Activated CD8-positive, alpha-beta memory T cell treated with anti-CD3 and anti-CD28 coated beads, Interleukin-2, amount 10 ng/mL, durations not matched to agents 7 days and 5 days (primary cell): ENCODE measurements around the gene CIAPIN1. TPM values are rescaled to one million over a fixed set of nuclear protein-coding genes. Genes with fewer than 3 reads are reported as not detected.

ENCODE experiments used
- ATAC-seq: fragments of 150-1000 bp; cut with Tn5 transposase; one replicate; pipeline ENCODE4 v1.10.0; 2021; ENCODE audit warnings: moderate library complexity
- CTCF ChIA-PET: fragments of 350-600 bp; sonication (Branson Sonifier 250); formaldehyde crosslinking; loops from one replicate; lab custom pipeline; 2021; ENCODE audit warnings: antibody characterized with exemption; lab: Charles Lee
- DNase-seq: peaks from one replicate; pipeline ENCODE4 v3.0.0-alpha.2; 2020
- H3K27ac Mint-ChIP-seq: one replicate; pipeline ENCODE4 v1.8.0; 2021; ENCODE audit warnings: mild to moderate bottlenecking, mixed read lengths
- H3K27me3 Mint-ChIP-seq: one replicate; pipeline ENCODE4 v1.8.0; 2021; ENCODE audit warnings: mixed read lengths
- H3K36me3 Mint-ChIP-seq: one replicate; pipeline ENCODE4 v1.8.0; 2021; ENCODE audit warnings: mild to moderate bottlenecking, mixed read lengths
- H3K4me1 Mint-ChIP-seq: one replicate; pipeline ENCODE4 v1.8.0; 2021; ENCODE audit warnings: mixed read lengths
- H3K4me3 Mint-ChIP-seq: one replicate; pipeline ENCODE4 v1.8.0; 2021; ENCODE audit warnings: mild to moderate bottlenecking, moderate library complexity, mixed read lengths
- H3K9me3 Mint-ChIP-seq: one replicate; pipeline ENCODE4 v1.8.0; 2022; ENCODE audit warnings: low read depth, mixed read lengths
- total RNA-seq, 2 experiments: library from RNA; stranded (reverse); gene quantifications; one replicate each; pipeline ENCODE4 v1.2.3, GENCODE V29; 2021

Gene CIAPIN1
- total RNA-seq, 2 experiments from 2014 or later: 46.5 to 62.5 TPM

DNA sequence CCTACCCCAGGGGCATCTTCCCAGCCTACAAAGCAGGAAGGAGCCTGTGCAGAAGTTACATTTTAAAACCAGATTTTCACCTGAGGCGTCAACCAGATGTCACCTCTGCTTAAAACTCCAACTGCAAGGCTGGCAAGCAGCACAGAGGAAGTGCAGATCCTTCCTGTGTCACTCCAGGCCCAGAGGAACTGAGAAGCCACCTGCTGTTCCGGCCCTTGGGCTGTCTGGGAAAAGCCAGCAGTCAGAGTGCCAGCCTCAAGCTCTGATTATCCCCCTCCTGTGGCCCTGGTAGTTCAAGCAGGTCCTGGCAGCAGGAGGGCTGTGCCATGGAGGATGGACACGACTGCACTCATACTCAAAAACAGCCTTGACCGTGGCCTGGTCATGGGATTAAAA is 25.5 kb upstream of the CIAPIN1 start:
- ATAC-seq (no peak), DNase-seq (no peak)
- CTCF ChIA-PET: interaction anchor here (1.3 to 2.8 kb wide), 3 partner anchors 10 to 47 kb away, joined by 3 to 10 read pairs (median 5); partner anchors contain the start of gene POLR2C
- Mint-ChIP-seq H3K9me3 (no peaks in the 10 kb centered on the region), H3K4me3 (no peak overlapping the region), H3K27ac (peak overlapping the region; percentile 28), H3K4me1 (peaks cover 15% of the 10 kb centered on the region), H3K36me3 (peaks cover 17% of the 10 kb centered on the region), H3K27me3 (no peaks in the 10 kb centered on the region)

DNA sequence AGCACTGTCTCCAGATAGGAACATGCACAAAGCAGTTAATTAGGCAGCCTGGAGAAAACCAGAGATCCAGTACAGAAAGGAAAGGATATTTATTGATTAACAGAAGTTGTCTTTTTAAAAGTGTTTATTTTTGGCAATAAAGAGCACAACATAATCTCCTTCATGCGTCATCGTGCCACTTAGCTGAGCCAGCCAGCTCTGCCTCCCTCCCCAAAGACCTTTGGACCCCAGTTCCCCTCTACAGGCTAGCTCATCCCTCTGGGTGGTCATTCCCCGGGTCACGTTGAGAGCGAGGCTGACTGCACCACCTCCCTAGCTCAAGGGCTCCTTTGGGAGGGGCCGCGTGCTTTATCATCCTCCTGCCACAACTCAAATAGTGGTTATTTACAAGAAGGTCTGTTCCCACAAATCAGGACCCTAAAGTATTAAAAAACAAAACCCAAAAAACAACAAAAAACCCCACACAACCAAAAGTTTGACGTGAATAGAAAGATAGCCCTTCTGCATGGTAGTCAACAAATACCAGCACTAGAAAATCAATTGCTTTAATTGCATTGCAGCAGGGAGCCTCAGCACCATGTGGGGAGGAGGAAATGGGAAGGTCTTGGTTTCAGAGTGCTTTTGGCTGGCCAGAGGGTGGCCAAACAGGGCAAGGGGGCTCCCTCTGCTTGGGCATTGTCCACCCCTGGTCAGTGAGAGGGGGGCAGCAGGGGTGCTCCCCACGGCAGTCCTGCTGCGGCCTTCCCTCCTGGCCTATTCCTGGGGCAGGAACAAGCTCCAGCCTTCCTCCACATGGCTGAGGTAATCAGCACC is 24.9 kb upstream of the CIAPIN1 start:
- Mint-ChIP-seq H3K27ac (peak overlapping the region; percentile 33), H3K36me3 (peaks cover 18% of the 10 kb centered on the region), H3K9me3 (no peaks in the 10 kb centered on the region), H3K4me3 (no peak overlapping the region), H3K4me1 (peaks cover 15% of the 10 kb centered on the region), H3K27me3 (no peaks in the 10 kb centered on the region)
- DNase-seq (no peak), ATAC-seq (no peak)
- CTCF ChIA-PET: interaction anchor here (2.8 kb wide), 1 partner anchor 10 kb away, joined by 10 read pairs; the partner anchor contains the start of gene POLR2C

DNA sequence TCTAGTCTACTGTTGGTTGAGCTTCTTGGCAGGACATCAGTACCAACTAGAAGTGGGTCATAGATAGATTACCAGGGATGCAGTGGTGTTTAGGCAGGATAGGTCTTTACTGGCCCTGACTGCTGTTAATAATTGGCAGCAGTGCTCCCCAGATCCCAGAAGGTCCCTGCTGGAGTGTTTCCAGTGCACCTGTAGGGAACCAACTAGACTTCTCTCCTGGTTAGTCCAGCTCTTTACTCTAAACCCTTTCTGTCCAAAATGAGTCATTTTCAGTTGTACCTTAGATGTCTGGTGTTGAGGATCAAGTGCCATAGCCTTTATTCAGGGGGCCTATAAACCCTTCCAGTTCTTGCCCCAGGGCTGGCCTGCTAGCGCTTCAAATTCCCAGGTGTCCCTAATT is 24.0 kb upstream of the CIAPIN1 start:
- Mint-ChIP-seq H3K4me1 (peaks cover 11% of the 10 kb centered on the region), H3K27me3 (no peaks in the 10 kb centered on the region), H3K27ac (no peak overlapping the region), H3K9me3 (no peaks in the 10 kb centered on the region), H3K4me3 (no peak overlapping the region), H3K36me3 (peaks cover 18% of the 10 kb centered on the region)
- ATAC-seq: no peak
- CTCF ChIA-PET: interaction anchor here (0.5 to 2.8 kb wide), 2 partner anchors 9 to 21 kb away, joined by 3 to 10 read pairs; partner anchors contain the start of gene POLR2C
- DNase-seq: no peak

DNA sequence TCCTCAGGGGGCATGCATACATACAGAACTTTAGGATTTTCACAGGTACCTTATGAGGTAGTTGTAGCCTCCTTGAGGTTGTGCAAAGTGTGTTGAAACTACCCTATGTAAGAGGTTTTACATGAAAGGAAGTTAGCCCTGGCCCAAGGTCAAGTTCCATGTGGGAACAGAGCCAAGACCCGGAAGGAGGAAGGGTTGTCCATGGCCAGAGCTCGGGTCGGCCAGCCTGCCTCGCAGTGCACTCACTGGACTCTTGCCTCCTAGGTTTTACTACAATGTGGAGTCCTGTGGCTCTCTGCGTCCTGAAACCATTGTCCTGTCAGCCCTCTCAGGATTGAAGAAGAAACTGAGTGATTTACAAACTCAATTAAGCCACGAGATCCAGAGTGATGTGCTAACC is 23.5 kb upstream of the CIAPIN1 start:
- H3K36me3 Mint-ChIP-seq: peaks cover 20% of the 10 kb centered on the region
- no peaks in the 10 kb centered on the region for H3K9me3 Mint-ChIP-seq
- DNase-seq (no peak), ATAC-seq (no peak)
- peaks cover 7% of the 10 kb centered on the region for H3K4me1 Mint-ChIP-seq
- no peak overlapping the region for H3K4me3 Mint-ChIP-seq
- CTCF ChIA-PET: interaction anchor here (0.5 to 2.8 kb wide), 2 partner anchors 8 to 20 kb away, joined by 3 to 10 read pairs; partner anchors contain the start of gene POLR2C
- H3K27ac Mint-ChIP-seq: no peak overlapping the region
- no peaks in the 10 kb centered on the region for H3K27me3 Mint-ChIP-seq

DNA sequence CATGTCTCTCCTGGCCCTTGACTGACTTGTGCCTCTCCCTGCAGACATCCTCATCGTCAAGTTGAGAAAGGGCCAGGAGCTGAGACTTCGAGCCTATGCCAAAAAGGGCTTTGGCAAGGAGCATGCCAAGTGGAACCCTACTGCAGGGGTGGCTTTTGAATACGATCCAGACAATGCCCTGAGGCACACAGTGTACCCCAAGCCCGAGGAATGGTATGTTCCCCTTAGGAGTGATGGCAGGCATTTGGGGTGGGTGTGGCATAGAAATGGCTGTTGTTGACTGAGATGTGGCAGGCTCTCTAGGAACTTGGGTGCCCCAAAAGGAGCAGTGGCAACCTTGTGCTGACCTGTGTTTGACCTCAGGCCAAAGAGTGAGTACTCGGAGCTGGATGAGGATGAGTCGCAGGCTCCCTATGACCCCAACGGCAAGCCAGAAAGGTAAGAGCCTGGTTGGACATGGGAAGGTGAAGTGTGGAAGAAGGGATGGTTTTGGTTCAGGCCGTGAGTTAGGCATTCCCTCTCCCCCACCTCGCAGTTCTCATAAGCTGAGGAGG is 22.8 kb upstream of the CIAPIN1 start:
- no peaks in the 10 kb centered on the region for H3K27me3 Mint-ChIP-seq
- H3K4me3 Mint-ChIP-seq: no peak overlapping the region
- CTCF ChIA-PET: no interaction called here
- H3K27ac Mint-ChIP-seq: no peak overlapping the region
- H3K4me1 Mint-ChIP-seq: peaks cover 8% of the 10 kb centered on the region
- peaks cover 24% of the 10 kb centered on the region for H3K36me3 Mint-ChIP-seq
- DNase-seq (no peak), ATAC-seq (no peak)
- no peaks in the 10 kb centered on the region for H3K9me3 Mint-ChIP-seq

DNA sequence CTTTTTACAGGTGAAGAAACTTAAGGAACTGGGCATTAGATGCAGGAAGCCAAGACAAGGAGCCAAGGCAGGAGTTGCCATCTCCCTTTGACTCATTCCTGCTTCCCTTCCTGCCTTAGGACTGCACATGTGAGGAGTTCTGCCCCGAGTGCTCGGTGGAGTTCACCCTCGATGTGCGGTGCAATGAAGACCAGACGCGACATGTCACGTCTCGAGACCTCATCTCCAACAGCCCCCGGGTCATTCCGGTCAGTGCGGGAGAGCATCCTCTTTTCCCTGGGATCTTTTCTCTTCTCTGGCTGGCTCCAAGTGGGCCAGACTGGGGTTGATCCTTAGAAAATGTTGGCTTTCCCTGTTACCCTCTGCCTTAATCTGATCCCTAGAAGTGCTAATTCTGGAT is 21.9 kb upstream of the CIAPIN1 start:
- no peaks in the 10 kb centered on the region for H3K27me3 Mint-ChIP-seq
- CTCF ChIA-PET: interaction anchor here (1.0 kb wide), 1 partner anchor 51 kb away, joined by 3 read pairs; no protein-coding TSS in a partner anchor
- H3K4me3 Mint-ChIP-seq: no peak overlapping the region
- H3K36me3 Mint-ChIP-seq: peaks cover 27% of the 10 kb centered on the region
- DNase-seq (no peak), ATAC-seq (no peak)
- H3K27ac Mint-ChIP-seq: no peak overlapping the region
- peaks cover 15% of the 10 kb centered on the region for H3K4me1 Mint-ChIP-seq
- H3K9me3 Mint-ChIP-seq: no peaks in the 10 kb centered on the region

GRCh38 chr16:57468346-57468745 is 21.2 kb upstream of the CIAPIN1 start:
- Mint-ChIP-seq H3K27me3 (no peaks in the 10 kb centered on the region), H3K36me3 (peaks cover 27% of the 10 kb centered on the region), H3K27ac (no peak overlapping the region), H3K4me3 (no peak overlapping the region), H3K4me1 (peaks cover 22% of the 10 kb centered on the region), H3K9me3 (no peaks in the 10 kb centered on the region)
- no peak for DNase-seq
- CTCF ChIA-PET: interaction anchor here (1.0 kb wide), 1 partner anchor 52 kb away, joined by 3 read pairs; no protein-coding TSS in a partner anchor
- no peak for ATAC-seq

DNA sequence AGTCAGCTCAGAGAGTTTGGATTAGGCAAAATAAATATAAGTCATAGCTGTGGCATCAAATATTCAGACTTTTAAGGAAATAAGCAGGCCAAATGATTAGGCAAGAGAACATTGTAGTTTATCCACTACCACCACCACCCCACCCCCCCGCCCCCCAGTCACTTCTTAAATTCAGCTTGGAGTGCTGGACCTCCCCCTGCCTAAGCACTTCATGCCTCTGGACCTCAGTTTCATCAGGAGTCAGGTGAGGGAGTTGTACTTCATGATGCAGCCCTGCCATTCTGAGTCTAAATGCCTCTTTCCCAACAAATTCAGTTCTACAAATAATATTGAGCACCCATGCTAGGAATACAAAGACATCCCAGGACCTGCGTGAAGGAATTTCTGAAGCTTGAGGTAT is 17.3 kb upstream of the CIAPIN1 start:
- Mint-ChIP-seq H3K4me1 (peaks cover 32% of the 10 kb centered on the region), H3K4me3 (no peak overlapping the region), H3K9me3 (no peaks in the 10 kb centered on the region), H3K27ac (no peak overlapping the region), H3K27me3 (no peaks in the 10 kb centered on the region), H3K36me3 (peaks cover 24% of the 10 kb centered on the region)
- CTCF ChIA-PET: interaction anchor here (1.0 to 5.2 kb wide), 6 partner anchors 11 to 59 kb away, joined by 3 to 55 read pairs (median 13); partner anchors contain the start of genes CIAPIN1 and COQ9
- DNase-seq: no peak
- no peak for ATAC-seq

DNA sequence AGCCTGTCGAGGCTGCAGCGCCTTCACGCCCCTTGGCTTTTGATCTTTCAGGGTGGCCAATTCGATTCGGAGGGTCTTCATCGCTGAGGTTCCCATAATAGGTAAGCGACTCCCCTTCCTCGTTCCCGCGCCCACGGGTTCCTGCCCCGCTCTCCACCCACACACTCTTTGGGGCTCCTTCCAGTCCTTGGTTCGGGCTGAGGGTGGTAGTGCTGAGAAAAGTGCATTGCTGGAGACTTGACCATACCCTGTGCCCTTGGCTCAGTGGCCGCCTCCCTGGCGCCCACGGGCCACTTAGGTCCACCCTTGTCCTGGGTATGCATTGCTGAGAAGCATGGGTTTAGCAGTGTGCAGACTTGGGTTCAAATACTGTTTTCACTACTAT is 15.8 kb upstream of the CIAPIN1 start:
- CTCF ChIA-PET: interaction anchor here (0.6 to 5.2 kb wide), 20 partner anchors 9 to 217 kb away, joined by 3 to 55 read pairs (median 5); partner anchors contain the start of genes ADGRG5, CCDC102A, CIAPIN1 and COQ9
- peak overlapping the region; percentile 94 for H3K4me3 Mint-ChIP-seq
- H3K27ac Mint-ChIP-seq: peak overlapping the region; percentile 98
- peaks cover 31% of the 10 kb centered on the region for H3K4me1 Mint-ChIP-seq
- H3K27me3 Mint-ChIP-seq: no peaks in the 10 kb centered on the region
- H3K9me3 Mint-ChIP-seq: no peaks in the 10 kb centered on the region
- ATAC-seq (peak; percentile 24), DNase-seq (no peak)
- peaks cover 18% of the 10 kb centered on the region for H3K36me3 Mint-ChIP-seq

DNA sequence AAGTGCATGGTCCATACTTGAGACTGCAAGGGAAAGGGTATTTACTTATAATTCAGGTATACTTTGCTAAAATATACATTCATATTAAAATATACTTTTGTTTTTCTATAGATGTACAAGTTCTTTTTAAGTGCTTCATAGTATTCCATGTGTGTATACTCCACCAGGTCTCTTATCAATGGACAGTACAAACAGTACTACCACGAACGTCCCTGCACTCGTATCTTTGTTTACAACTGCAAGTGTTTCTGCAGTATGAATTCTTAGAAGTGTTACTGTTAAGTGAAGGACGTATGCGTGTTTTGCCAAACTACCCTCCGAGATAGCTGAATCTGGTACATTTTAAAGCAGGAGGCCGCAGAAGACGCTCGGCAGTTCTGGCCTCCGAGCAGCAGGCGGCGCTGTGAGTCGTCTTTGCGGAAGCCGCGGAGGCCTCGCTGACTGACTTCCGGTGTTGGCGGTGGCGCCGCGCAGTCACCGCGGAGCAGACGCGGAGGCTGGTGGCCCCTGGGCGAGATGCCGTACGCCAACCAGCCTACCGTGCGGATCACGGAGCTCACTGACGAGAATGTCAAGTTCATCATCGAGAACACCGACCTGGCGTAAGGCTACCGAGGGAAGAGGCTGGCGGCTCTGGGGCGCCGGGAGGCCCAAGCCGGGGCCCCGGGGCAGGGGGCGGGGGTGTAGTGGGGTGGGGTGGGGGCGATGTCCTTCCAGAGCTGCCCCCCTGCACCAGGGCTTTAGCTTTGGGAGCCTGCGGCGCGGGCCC is 15.2 kb upstream of the CIAPIN1 start, which contains the start of gene POLR2C:
POLR2C (plus strand) TSS at position 471 of the 769 bp plus-strand sequence; CDS start at position 517, 46 bp downstream.
- peak within 1 kb of the TSS; percentile 94 for H3K4me3 Mint-ChIP-seq
- peaks cover 16% of the 10 kb centered on the region for H3K36me3 Mint-ChIP-seq
- DNase-seq: peak; percentile 94
- H3K9me3 Mint-ChIP-seq: no peaks in the 10 kb centered on the region
- ATAC-seq: peak; percentile 96
- H3K4me1 Mint-ChIP-seq: peaks cover 31% of the 10 kb centered on the region
- peak within 1 kb of the TSS; percentile 98 for H3K27ac Mint-ChIP-seq
- no peaks in the 10 kb centered on the region for H3K27me3 Mint-ChIP-seq
- CTCF ChIA-PET: interaction anchor here (0.6 to 5.2 kb wide), 24 partner anchors 10 to 217 kb away, joined by 3 to 55 read pairs (median 5); partner anchors contain the start of genes ADGRG5, CCDC102A, CIAPIN1 and COQ9

- Mint-ChIP-seq H3K27me3 (no peaks in the 10 kb centered on the region), H3K36me3 (peaks cover 32% of the 10 kb centered on the region), H3K4me3 (no peak overlapping the region), H3K4me1 (peaks cover 20% of the 10 kb centered on the region), H3K9me3 (no peaks in the 10 kb centered on the region), H3K27ac (no peak overlapping the region)
- ATAC-seq (no peak), DNase-seq (no peak)
- CTCF ChIA-PET: interaction anchor here (0.9 to 5.6 kb wide), 4 partner anchors 10 to 68 kb away, joined by 3 to 55 read pairs (median 4); partner anchors contain the start of gene POLR2C
Measured at GRCh38 chr16:57452021-57452420, 4.8 kb upstream of the CIAPIN1 start.

GRCh38 chr16:57446531-57447185 is 527 bp downstream of the CIAPIN1 start:
- Mint-ChIP-seq H3K4me3 (peak overlapping the region; percentile 94), H3K36me3 (peaks cover 15% of the 10 kb centered on the region), H3K4me1 (peaks cover 37% of the 10 kb centered on the region), H3K27me3 (no peaks in the 10 kb centered on the region), H3K9me3 (no peaks in the 10 kb centered on the region), H3K27ac (peak overlapping the region; percentile 86)
- DNase-seq (peak; percentile 63), ATAC-seq (peak; percentile 25)
- CTCF ChIA-PET: interaction anchor here (0.7 to 5.6 kb wide), 9 partner anchors 11 to 831 kb away, joined by 3 to 55 read pairs (median 13); partner anchors contain the start of gene POLR2C
